Endodermal cell (in vitro differentiated cells): ENCODE data around the gene BATF3. TPM values are rescaled to one million over a fixed set of nuclear protein-coding genes. Genes with fewer than 3 reads are reported as not detected.
A peak's percentile ranks its signal among the peaks of the same experiment; 100 is the strongest.

Experiments
- DNase-seq: peaks from one replicate; pipeline ENCODE4 v3.0.0-alpha.2; 2017
- H3K27ac ChIP-seq: 2 replicates; pipeline ENCODE4 v1.5.1; 2013; ENCODE audit warnings: mild to moderate bottlenecking, low read depth, low read length, moderate library complexity
- H3K27me3 ChIP-seq: 2 replicates; pipeline ENCODE4 v1.6.1; 2013; ENCODE audit warnings: mild to moderate bottlenecking, low read length, moderate library complexity; ENCODE audit not compliant: insufficient read depth, control insufficient read depth, poor library complexity, severe bottlenecking
- H3K36me3 ChIP-seq: 2 replicates; pipeline ENCODE4 v1.7.0; 2013; ENCODE audit warnings: mild to moderate bottlenecking, low read length, moderate library complexity; ENCODE audit not compliant: control insufficient read depth, insufficient read depth
- H3K4me1 ChIP-seq: one replicate; pipeline ENCODE4 v1.7.0; 2013; ENCODE audit warnings: low read length; ENCODE audit not compliant: control insufficient read depth, insufficient read depth
- H3K4me3 ChIP-seq: 2 replicates; pipeline ENCODE4 v1.5.1; 2013; ENCODE audit warnings: mild to moderate bottlenecking, low read length, moderate library complexity
- H3K9ac ChIP-seq: 2 replicates; pipeline ENCODE4 v1.6.1; 2013; ENCODE audit warnings: mild to moderate bottlenecking, low read length, moderate library complexity; ENCODE audit not compliant: poor library complexity, severe bottlenecking; ENCODE audit errors: extremely low read depth
- H3K9me3 ChIP-seq: 2 replicates; pipeline ENCODE4 v1.6.1; 2013; ENCODE audit warnings: mild to moderate bottlenecking, low read length, moderate library complexity; ENCODE audit not compliant: control insufficient read depth
- H3K27ac Mint-ChIP-seq: 2 replicates; pipeline ENCODE4 v1.8.0; 2020; ENCODE audit warnings: mixed read lengths
- H3K27me3 Mint-ChIP-seq: 2 replicates; pipeline ENCODE4 v1.8.0; 2021; ENCODE audit warnings: mild to moderate bottlenecking, mixed read lengths; ENCODE audit not compliant: insufficient read depth
- H3K36me3 Mint-ChIP-seq: 2 replicates; pipeline ENCODE4 v1.8.0; 2020; ENCODE audit warnings: low read depth, mixed read lengths
- H3K4me1 Mint-ChIP-seq: 2 replicates; pipeline ENCODE4 v1.8.0; 2020; ENCODE audit warnings: mixed read lengths
- H3K4me3 Mint-ChIP-seq: 2 replicates; pipeline ENCODE4 v1.8.0; 2020; ENCODE audit warnings: mild to moderate bottlenecking, moderate library complexity, mixed read lengths
- H3K9me3 Mint-ChIP-seq: 2 replicates; pipeline ENCODE4 v1.8.0; 2020; ENCODE audit warnings: mild to moderate bottlenecking, mixed read lengths
- WGBS, 2 experiments: methylation state at CpG; one replicate each; pipeline versions ENCODE4 v1.1.5 to v1.1.7; 2013; ENCODE audit warnings: missing lambda C conversion rate in 2 of 2, mixed read lengths in 1 of 2; ENCODE audit not compliant: insufficient coverage in 1 of 2, insufficient read length in 1 of 2; 5-methylcytosine and 5-hydroxymethylcytosine counted together
- total RNA-seq, 2 donors: library from RNA; stranded (reverse); fragmentation: NEBNext Ultra II Directional in 1 of 2; extraction: Animal tissue kit (Norgen Biotek cat#: 25700) in 1 of 2; gene quantifications; 2 replicates in 1 of 2; 3 replicates in 1 of 2; pipeline ENCODE4 v1.2.1, GENCODE V29; 2021
- TF ChIP-seq, protein P1 (sequence below): fragments of 200-600 bp; sonication (generic); conservative IDR thresholded peaks from 2 replicates; pipeline ENCODE4 v1.5.0; 2021; ENCODE audit warnings: antibody characterized with exemption, mild to moderate bottlenecking

Gene BATF3
- total RNA-seq, 2 donors from 2014 or later: 1.5 to 4.0 TPM

GRCh38 chr1:212687811-212688210 is 11.8 kb downstream of the BATF3 start:
- Mint-ChIP-seq H3K27ac (no peak overlapping the region), H3K9me3 (no peaks in the 10 kb centered on the region), H3K4me3 (no peak overlapping the region), H3K36me3 (no peaks in the 10 kb centered on the region), H3K27me3 (peaks cover 6% of the 10 kb centered on the region), H3K4me1 (peaks cover 3% of the 10 kb centered on the region)
- no peaks in the 10 kb centered on the region for H3K9me3 ChIP-seq
- no peaks in the 10 kb centered on the region for H3K27me3 ChIP-seq
- H3K36me3 ChIP-seq: no peaks in the 10 kb centered on the region
- H3K27ac ChIP-seq: no peak overlapping the region
- TF ChIP-seq, protein P1, sequence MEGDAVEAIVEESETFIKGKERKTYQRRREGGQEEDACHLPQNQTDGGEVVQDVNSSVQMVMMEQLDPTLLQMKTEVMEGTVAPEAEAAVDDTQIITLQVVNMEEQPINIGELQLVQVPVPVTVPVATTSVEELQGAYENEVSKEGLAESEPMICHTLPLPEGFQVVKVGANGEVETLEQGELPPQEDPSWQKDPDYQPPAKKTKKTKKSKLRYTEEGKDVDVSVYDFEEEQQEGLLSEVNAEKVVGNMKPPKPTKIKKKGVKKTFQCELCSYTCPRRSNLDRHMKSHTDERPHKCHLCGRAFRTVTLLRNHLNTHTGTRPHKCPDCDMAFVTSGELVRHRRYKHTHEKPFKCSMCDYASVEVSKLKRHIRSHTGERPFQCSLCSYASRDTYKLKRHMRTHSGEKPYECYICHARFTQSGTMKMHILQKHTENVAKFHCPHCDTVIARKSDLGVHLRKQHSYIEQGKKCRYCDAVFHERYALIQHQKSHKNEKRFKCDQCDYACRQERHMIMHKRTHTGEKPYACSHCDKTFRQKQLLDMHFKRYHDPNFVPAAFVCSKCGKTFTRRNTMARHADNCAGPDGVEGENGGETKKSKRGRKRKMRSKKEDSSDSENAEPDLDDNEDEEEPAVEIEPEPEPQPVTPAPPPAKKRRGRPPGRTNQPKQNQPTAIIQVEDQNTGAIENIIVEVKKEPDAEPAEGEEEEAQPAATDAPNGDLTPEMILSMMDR: no peak
- WGBS, 2 experiments: 93 to 100% methylated on average over 2 of the region's 2 CpGs
- DNase-seq: no peak
- no peak overlapping the region for H3K4me3 ChIP-seq
- H3K9ac ChIP-seq: no peak overlapping the region
- H3K4me1 ChIP-seq: no peaks in the 10 kb centered on the region

GRCh38 chr1:212686591-212686990 is 13.0 kb downstream of the BATF3 start:
- DNase-seq: peak; percentile 31
- WGBS, 2 experiments: 92 to 95% methylated on average over 5 to 11 of the region's 11 CpGs
- H3K36me3 ChIP-seq: no peaks in the 10 kb centered on the region
- Mint-ChIP-seq H3K4me3 (no peak overlapping the region), H3K27me3 (peaks cover 6% of the 10 kb centered on the region), H3K9me3 (no peaks in the 10 kb centered on the region), H3K36me3 (no peaks in the 10 kb centered on the region), H3K27ac (no peak overlapping the region), H3K4me1 (peaks cover 7% of the 10 kb centered on the region)
- TF ChIP-seq, protein P1: no peak
- no peaks in the 10 kb centered on the region for H3K4me1 ChIP-seq
- no peak overlapping the region for H3K4me3 ChIP-seq
- H3K9ac ChIP-seq: no peak overlapping the region
- H3K27me3 ChIP-seq: no peaks in the 10 kb centered on the region
- no peak overlapping the region for H3K27ac ChIP-seq
- no peaks in the 10 kb centered on the region for H3K9me3 ChIP-seq

DNA sequence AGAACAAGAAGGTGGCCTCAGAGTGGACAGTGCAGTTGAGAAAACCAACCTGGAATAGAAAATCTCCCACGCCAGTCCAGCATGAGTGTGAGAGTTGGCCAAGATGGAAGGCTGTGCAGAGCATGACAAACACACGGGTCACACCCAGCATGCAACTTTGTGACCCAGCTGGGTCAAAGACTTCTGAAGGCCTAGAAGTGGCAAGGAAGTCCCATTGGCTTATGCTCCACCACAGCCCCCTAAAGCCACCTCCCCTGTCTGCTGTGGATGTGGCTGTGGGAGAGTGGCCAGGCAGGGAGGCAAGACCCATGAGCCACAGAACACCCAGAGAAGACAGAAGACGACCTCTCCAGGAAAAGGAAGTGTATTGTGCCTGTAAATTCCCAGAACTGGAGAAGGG is 13.6 kb downstream of the BATF3 start:
- H3K36me3 Mint-ChIP-seq: no peaks in the 10 kb centered on the region
- Histone ChIP-seq H3K9ac (no peak overlapping the region), H3K9me3 (no peaks in the 10 kb centered on the region), H3K4me3 (no peak overlapping the region), H3K27me3 (no peaks in the 10 kb centered on the region), H3K36me3 (no peaks in the 10 kb centered on the region), H3K4me1 (no peaks in the 10 kb centered on the region), H3K27ac (no peak overlapping the region)
- peak; percentile 28 for DNase-seq
- H3K4me1 Mint-ChIP-seq: peaks cover 8% of the 10 kb centered on the region
- WGBS, 2 experiments: 82% methylated on average over 3 of the region's 3 CpGs; no CpG with 5 or more reads in 1 of the 2 experiments
- no peak overlapping the region for H3K4me3 Mint-ChIP-seq
- peaks cover 6% of the 10 kb centered on the region for H3K27me3 Mint-ChIP-seq
- H3K27ac Mint-ChIP-seq: no peak overlapping the region
- no peaks in the 10 kb centered on the region for H3K9me3 Mint-ChIP-seq
- TF ChIP-seq, protein P1: no peak
